Activated T-cell treated with anti-CD3 and anti-CD28 coated beads, Interleukin-2, amount 50 U/mL, for 24 hours (primary cell): ENCODE measurements around the gene SLC34A3.

Experiments
- DNase-seq: peaks from one replicate; pipeline ENCODE4 v3.0.0-alpha.2; 2020
- H3K27ac Mint-ChIP-seq: 2 replicates; pipeline ENCODE4 v1.8.0; 2020; ENCODE audit warnings: mild to moderate bottlenecking, mixed read lengths
- H3K27me3 Mint-ChIP-seq: 2 replicates; pipeline ENCODE4 v1.8.0; 2020; ENCODE audit warnings: mixed read lengths
- H3K36me3 Mint-ChIP-seq: 2 replicates; pipeline ENCODE4 v1.8.0; 2020; ENCODE audit warnings: low read depth, mixed read lengths
- H3K4me1 Mint-ChIP-seq: 2 replicates; pipeline ENCODE4 v1.8.0; 2020; ENCODE audit warnings: low read depth, mixed read lengths
- H3K4me3 Mint-ChIP-seq: 2 replicates; pipeline ENCODE4 v1.8.0; 2020; ENCODE audit warnings: mild to moderate bottlenecking, moderate library complexity, mixed read lengths
- H3K9me3 Mint-ChIP-seq: 2 replicates; pipeline ENCODE4 v1.8.0; 2020; ENCODE audit warnings: mixed read lengths

Gene SLC34A3

GRCh38 chr9:137247135-137247915 is 16.6 kb downstream of the SLC34A3 start:
- H3K4me1 Mint-ChIP-seq: peaks cover 14% of the 10 kb centered on the region
- H3K27ac Mint-ChIP-seq: peak overlapping the region; percentile 33
- no peaks in the 10 kb centered on the region for H3K9me3 Mint-ChIP-seq
- no peak overlapping the region for H3K4me3 Mint-ChIP-seq
- DNase-seq: no peak
- H3K27me3 Mint-ChIP-seq: no peaks in the 10 kb centered on the region
- H3K36me3 Mint-ChIP-seq: peaks cover 21% of the 10 kb centered on the region

GRCh38 chr9:137247916-137248175 is 17.1 kb downstream of the SLC34A3 start:
- Mint-ChIP-seq H3K27ac (no peak overlapping the region), H3K9me3 (no peaks in the 10 kb centered on the region), H3K27me3 (no peaks in the 10 kb centered on the region), H3K36me3 (peaks cover 15% of the 10 kb centered on the region), H3K4me3 (no peak overlapping the region), H3K4me1 (peaks cover 9% of the 10 kb centered on the region)
- DNase-seq: no peak

- H3K36me3 Mint-ChIP-seq: peaks cover under 1% of the 10 kb centered on the region
- H3K27ac Mint-ChIP-seq: no peak overlapping the region
- H3K9me3 Mint-ChIP-seq: no peaks in the 10 kb centered on the region
- peaks cover 8% of the 10 kb centered on the region for H3K4me1 Mint-ChIP-seq
- H3K27me3 Mint-ChIP-seq: no peaks in the 10 kb centered on the region
- no peak overlapping the region for H3K4me3 Mint-ChIP-seq
- no peak for DNase-seq
Observed at GRCh38 chr9:137250329-137251193, 19.9 kb downstream of the SLC34A3 start.

- no peak for DNase-seq
- Mint-ChIP-seq H3K27ac (no peak within 1 kb of the TSS), H3K36me3 (peaks cover 5% of the 10 kb centered on the region), H3K4me1 (peaks cover 12% of the 10 kb centered on the region), H3K9me3 (no peaks in the 10 kb centered on the region), H3K4me3 (no peak within 1 kb of the TSS), H3K27me3 (no peaks in the 10 kb centered on the region)
Observed at GRCh38 chr9:137251194-137251461, 20.4 kb downstream of the SLC34A3 start, which contains the start of gene STPG3. Gene STPG3, plus strand, starts transcription at chr9:137251286. Its CDS starts 1 bp downstream, at chr9:137251287.

- H3K36me3 Mint-ChIP-seq: peaks cover 11% of the 10 kb centered on the region
- H3K4me3 Mint-ChIP-seq: no peak overlapping the region
- H3K9me3 Mint-ChIP-seq: no peaks in the 10 kb centered on the region
- no peak for DNase-seq
- H3K27ac Mint-ChIP-seq: no peak overlapping the region
- H3K27me3 Mint-ChIP-seq: no peaks in the 10 kb centered on the region
- peaks cover 18% of the 10 kb centered on the region for H3K4me1 Mint-ChIP-seq
Observed at GRCh38 chr9:137251490-137252268, 21.0 kb downstream of the SLC34A3 start.

- no peak overlapping the region for H3K4me3 Mint-ChIP-seq
- no peaks in the 10 kb centered on the region for H3K9me3 Mint-ChIP-seq
- H3K4me1 Mint-ChIP-seq: peaks cover 23% of the 10 kb centered on the region
- no peak overlapping the region for H3K27ac Mint-ChIP-seq
- H3K27me3 Mint-ChIP-seq: no peaks in the 10 kb centered on the region
- DNase-seq: no peak
- H3K36me3 Mint-ChIP-seq: peaks cover 16% of the 10 kb centered on the region
Observed at GRCh38 chr9:137252555-137253506, 22.1 kb downstream of the SLC34A3 start.

- Mint-ChIP-seq H3K4me1 (peaks cover 23% of the 10 kb centered on the region), H3K27ac (peak overlapping the region; percentile 86), H3K36me3 (peaks cover 27% of the 10 kb centered on the region), H3K9me3 (no peaks in the 10 kb centered on the region), H3K27me3 (no peaks in the 10 kb centered on the region), H3K4me3 (peak overlapping the region; percentile 91)
- DNase-seq: no peak
Observed at GRCh38 chr9:137253717-137254623, 23.3 kb downstream of the SLC34A3 start.

GRCh38 chr9:137254624-137255447 is 24.1 kb downstream of the SLC34A3 start, which contains the start of gene NELFB:
Gene NELFB, plus strand, starts transcription at chr9:137255327.
- peak; percentile 99 for DNase-seq
- Mint-ChIP-seq H3K27ac (peak within 1 kb of the TSS; percentile 89), H3K36me3 (peaks cover 32% of the 10 kb centered on the region), H3K9me3 (no peaks in the 10 kb centered on the region), H3K4me3 (peak within 1 kb of the TSS; percentile 91), H3K4me1 (peaks cover 23% of the 10 kb centered on the region), H3K27me3 (no peaks in the 10 kb centered on the region)

GRCh38 chr9:137255448-137256114 is 24.9 kb downstream of the SLC34A3 start:
- no peaks in the 10 kb centered on the region for H3K27me3 Mint-ChIP-seq
- no peak for DNase-seq
- H3K4me3 Mint-ChIP-seq: peak overlapping the region; percentile 91
- H3K9me3 Mint-ChIP-seq: no peaks in the 10 kb centered on the region
- H3K27ac Mint-ChIP-seq: peak overlapping the region; percentile 89
- peaks cover 32% of the 10 kb centered on the region for H3K36me3 Mint-ChIP-seq
- peaks cover 23% of the 10 kb centered on the region for H3K4me1 Mint-ChIP-seq

- Mint-ChIP-seq H3K27ac (peak overlapping the region; percentile 89), H3K9me3 (no peaks in the 10 kb centered on the region), H3K4me3 (peak overlapping the region; percentile 91), H3K27me3 (no peaks in the 10 kb centered on the region), H3K36me3 (peaks cover 35% of the 10 kb centered on the region), H3K4me1 (peaks cover 23% of the 10 kb centered on the region)
- DNase-seq: no peak
Observed at GRCh38 chr9:137256362-137256761, 25.7 kb downstream of the SLC34A3 start.

GRCh38 chr9:137256856-137257255 is 26.2 kb downstream of the SLC34A3 start:
- peak overlapping the region; percentile 89 for H3K27ac Mint-ChIP-seq
- peaks cover 40% of the 10 kb centered on the region for H3K36me3 Mint-ChIP-seq
- H3K9me3 Mint-ChIP-seq: no peaks in the 10 kb centered on the region
- peaks cover 23% of the 10 kb centered on the region for H3K4me1 Mint-ChIP-seq
- DNase-seq: no peak
- no peaks in the 10 kb centered on the region for H3K27me3 Mint-ChIP-seq
- peak overlapping the region; percentile 91 for H3K4me3 Mint-ChIP-seq
